GM13977 (cell line): ENCODE results near the gene POLR2F.

Source experiments
- DNase-seq: peaks from one replicate; pipeline ENCODE4 v3.0.0; 2012; ENCODE audit warnings: low spot score
- in situ Hi-C: fragments of 300-500 bp; cut with MboI; formaldehyde crosslinking; loops from one replicate; pipeline ENCODE4 v1.12.0; 2022; ENCODE audit warnings: low sequenced_read_pairs, low pct_unique_long_range_greater_than_20kb, mixed read lengths, inconsistent platforms; ENCODE audit not compliant: unreplicated experiment
- TF ChIP-seq, protein P1 (sequence below): IDR thresholded peaks from 2 replicates; pipeline ENCODE4 v1.5.1; 2012; ENCODE audit warnings: mild to moderate bottlenecking, control low read depth; ENCODE audit not compliant: insufficient read depth; ENCODE audit errors: extremely low read depth, missing control alignments

The POLR2F gene

DNA sequence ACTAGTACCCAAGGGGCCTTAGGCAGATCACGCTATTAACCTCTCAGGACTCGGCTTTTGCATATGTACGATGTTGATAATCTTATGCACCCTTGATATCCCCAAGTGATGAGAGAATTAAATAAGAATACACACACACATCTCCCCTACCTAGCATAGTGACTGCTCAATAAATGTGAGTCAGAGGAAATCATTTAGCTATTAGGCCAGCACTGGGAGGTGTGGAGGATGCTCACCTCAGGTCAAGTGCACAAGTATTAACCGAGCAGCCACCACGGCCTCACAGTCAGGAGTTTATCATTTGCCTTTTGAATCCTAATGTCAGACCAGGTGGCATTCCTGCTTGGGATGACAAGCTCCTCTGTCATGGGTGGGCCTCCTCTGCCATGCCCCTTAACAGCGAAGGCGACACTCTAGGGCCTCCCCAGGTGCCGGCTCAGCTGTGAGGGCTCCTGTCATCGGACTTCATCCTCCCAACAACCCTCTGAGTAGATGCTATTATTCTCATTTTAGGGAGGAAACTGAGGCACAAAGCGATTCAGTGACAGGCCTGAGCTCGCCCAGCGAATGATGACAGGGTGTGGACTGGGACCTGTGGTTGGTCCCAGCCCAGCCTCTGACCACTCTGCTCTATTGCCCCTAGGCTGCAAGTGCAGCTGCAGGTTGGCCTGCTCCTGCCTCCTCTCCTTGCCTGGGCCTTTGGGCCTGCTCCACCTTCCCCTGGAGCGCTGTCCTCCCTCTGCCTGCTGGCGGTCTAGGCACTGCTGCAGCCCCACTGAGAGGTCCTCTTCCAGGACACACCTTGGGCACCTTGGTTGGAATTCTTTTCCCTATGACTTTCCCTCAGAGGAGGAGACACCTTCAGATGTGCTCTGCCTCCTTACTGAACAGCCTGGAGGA lies 35.9 kb downstream of the POLR2F start:
- in situ Hi-C loops, result no loop called here
- no peak for DNase-seq
- TF ChIP-seq, protein P1, sequence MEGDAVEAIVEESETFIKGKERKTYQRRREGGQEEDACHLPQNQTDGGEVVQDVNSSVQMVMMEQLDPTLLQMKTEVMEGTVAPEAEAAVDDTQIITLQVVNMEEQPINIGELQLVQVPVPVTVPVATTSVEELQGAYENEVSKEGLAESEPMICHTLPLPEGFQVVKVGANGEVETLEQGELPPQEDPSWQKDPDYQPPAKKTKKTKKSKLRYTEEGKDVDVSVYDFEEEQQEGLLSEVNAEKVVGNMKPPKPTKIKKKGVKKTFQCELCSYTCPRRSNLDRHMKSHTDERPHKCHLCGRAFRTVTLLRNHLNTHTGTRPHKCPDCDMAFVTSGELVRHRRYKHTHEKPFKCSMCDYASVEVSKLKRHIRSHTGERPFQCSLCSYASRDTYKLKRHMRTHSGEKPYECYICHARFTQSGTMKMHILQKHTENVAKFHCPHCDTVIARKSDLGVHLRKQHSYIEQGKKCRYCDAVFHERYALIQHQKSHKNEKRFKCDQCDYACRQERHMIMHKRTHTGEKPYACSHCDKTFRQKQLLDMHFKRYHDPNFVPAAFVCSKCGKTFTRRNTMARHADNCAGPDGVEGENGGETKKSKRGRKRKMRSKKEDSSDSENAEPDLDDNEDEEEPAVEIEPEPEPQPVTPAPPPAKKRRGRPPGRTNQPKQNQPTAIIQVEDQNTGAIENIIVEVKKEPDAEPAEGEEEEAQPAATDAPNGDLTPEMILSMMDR, result no peak

DNA sequence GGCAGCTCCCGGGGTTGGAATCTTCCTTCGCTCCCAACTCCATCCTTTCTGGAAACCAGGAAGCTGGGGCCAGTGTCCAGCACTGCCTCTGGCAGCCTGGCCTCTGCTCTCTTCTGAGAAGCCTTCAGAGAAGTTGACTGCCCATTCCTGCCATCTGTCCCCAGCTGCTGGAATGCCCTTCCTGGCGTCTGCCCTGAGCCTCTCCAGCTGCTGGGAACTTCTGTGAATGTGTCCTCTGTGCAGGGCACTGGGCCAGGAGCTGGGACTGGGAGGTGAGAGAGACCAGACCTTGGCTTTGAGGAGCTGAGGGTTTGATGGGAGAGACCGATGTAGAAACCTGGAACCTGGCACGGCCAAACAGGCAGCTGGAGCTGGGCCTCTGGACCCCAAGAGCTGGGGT lies 36.8 kb downstream of the POLR2F start:
- in situ Hi-C loops, result no loop called here
- TF ChIP-seq, protein P1, result no peak
- DNase-seq, result no peak

DNA sequence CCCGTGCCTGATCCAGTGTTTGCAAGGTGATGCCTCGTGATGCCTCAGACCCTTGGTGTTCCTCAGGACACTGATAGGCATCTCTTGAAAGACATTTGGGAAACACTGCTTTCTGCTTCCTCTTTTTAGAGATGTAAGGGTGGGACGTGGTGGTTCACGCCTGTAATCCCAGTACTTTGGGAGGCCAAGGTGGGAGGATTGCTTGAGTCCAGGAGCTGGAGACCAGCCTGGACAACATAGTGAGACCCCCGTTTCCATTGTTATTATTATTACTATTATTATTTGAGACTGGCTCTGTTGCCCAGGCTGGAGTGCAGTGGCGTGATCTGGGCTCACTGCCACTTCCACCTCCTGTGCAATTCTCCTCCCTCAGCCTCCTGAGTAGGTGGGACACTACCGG lies 37.4 kb downstream of the POLR2F start:
- in situ Hi-C loops, result no loop called here
- TF ChIP-seq, protein P1, result no peak
- DNase-seq, result no peak

DNA sequence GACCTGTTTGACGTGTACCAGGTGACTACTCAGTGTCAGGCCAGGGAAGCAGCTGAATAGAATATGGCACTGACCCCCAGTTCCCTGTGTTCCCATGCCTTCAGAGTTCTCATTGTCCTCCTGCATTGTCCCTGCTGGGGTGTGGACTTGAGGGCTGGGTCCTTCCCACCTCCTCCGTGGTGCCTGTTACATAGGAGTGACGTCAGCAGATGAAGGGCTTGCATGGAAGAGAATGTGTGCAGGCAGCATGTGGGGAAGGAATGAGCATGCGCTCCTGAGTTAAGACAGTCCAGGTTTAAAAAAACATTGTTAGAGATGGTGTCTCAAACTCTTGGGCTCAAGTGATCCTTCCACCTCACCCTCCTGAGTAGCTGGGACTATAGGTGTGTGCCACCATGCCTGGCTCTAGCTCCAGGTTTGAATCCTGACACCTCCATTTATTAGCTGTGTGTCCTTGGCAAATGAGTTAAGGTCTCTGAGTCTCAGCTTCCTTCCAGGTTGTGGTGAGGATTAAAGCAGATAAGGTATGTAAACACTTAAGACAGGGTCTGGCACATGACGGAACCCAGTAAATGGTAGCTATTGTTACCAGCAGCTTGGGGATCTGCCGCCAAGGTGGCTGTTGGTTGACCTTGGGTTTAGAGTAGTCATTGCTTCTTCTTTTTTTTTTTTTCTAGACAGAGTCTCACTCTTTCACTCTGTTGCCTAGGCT lies 38.4 kb downstream of the POLR2F start:
- in situ Hi-C loops, result no loop called here
- TF ChIP-seq, protein P1, result no peak
- DNase-seq, result no peak

DNA sequence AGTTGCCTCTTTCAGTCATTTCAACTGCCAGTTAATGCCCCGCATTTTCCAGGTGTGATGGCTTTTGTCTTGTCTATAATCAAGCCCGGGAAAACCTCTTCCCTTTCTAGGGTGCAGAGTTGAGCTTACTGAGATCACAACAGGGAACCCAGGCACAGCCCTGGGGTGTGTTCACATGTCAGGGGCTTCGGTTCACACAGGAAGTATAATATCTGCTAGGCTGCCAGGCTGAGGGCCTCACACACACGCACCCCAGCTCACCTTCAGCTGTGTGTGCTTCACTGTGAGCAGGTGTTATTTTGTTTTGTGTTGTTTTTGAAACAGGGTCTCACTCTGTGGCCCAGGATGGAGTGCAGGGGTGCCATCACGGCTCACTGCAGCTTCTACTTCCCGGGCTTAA lies 40.5 kb downstream of the POLR2F start:
- TF ChIP-seq, protein P1, result no peak
- DNase-seq, result no peak
- in situ Hi-C loops, result no loop called here

DNA sequence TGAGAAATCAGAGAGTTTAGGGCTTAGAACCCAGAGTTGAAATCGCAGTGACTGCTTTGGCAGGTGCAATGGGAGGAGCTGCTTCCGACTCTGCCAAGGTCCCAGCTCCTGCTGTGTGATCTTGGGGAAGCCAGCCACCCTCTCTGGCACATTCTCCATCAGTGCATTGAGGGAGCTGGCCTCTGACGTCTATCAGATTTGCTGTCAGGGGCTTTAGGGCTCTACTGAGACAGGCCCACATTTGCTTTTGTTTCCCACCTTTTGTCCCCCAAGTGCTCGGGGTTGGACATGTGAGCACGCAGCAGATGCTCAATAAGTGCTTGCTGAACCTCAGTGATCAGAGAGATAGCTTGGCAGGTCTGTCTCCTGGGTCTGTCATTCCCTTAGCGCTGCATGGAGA lies 41.5 kb downstream of the POLR2F start:
- in situ Hi-C loops, result no loop called here
- TF ChIP-seq, protein P1, result no peak
- DNase-seq, result no peak
